ENCODE data around the gene PACRG. TPM values are rescaled to one million over a fixed set of nuclear protein-coding genes. Genes with fewer than 3 reads are reported as not detected.

The PACRG gene
- total RNA-seq, 1 donor from 2014 or later: 8.2 TPM

GRCh38 chr6:163195721-163196691 lies 468.2 kb downstream of the PACRG start:
- ATAC-seq (no peak), DNase-seq (no peak)
- intact Hi-C loops (cut with micrococcal nuclease): no loop called here

DNA sequence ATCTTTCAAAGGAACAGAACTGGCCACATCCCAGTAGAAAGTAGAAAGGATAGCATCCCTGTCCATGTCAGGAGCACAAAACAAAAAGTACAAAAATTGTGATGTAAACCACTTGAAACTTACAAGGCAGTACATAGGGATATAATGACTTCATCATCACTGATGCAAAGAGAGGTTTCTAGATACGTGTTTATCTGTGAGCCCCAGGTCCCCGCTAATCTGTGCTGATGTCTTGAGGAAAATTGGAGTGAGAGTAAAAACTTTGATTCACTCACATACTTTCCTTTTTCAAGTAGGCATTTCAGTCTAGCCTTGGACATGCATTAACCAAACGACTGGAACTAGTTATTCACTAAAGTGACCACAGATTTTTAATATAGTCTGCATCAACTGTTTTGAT lies 470.1 kb downstream of the PACRG start:
- no peak for ATAC-seq
- intact Hi-C loops (cut with micrococcal nuclease): no loop called here
- no peak for DNase-seq

DNA sequence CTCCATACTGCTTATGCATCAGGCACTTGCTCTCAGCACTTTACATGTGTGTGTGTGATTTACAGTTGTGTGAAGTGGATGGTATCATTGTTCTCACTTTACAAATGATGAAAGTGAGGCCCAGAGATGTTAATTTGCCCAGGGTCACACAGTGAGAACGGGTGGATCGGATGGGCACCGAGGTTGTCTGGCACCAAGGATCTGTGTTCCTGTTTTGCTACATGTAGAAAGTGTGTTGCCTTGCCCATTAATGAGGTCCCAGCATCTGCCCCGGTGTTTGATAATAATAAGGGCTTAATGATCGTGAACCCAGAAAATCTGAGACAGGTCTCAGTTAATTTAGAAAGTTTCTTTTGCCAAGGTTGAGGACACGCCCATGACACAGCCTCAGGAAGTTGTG lies 470.6 kb downstream of the PACRG start:
- intact Hi-C loops (cut with micrococcal nuclease): no loop called here
- ATAC-seq (no peak), DNase-seq (no peak)

GRCh38 chr6:163199371-163199770 lies 471.6 kb downstream of the PACRG start:
- intact Hi-C loops (cut with micrococcal nuclease): no loop called here
- DNase-seq (no peak), ATAC-seq (no peak)

DNA sequence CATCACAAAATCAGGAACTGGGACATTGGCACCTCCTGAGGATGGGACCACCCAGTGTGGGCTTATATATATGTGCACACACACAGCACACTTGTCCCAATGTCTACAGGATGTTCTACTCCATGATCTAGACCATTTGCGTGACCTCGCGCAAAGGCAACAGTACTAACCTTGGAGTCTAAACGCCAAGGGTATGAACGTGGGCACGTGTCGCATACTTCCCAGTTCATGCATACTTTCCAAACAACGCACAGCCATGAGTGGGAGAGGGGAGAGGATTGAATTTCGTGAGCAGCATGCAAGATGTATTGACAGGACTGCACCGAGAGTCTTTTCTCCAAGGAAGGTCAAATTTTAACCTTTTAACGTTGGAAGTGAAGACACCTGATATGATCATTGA lies 472.5 kb downstream of the PACRG start:
- DNase-seq (no peak), ATAC-seq (no peak)
- intact Hi-C loops (cut with micrococcal nuclease): no loop called here

- no peak for ATAC-seq
- intact Hi-C loops (cut with micrococcal nuclease): no loop called here
- no peak for DNase-seq
Observed at GRCh38 chr6:163200694-163201093, 472.9 kb downstream of the PACRG start.

DNA sequence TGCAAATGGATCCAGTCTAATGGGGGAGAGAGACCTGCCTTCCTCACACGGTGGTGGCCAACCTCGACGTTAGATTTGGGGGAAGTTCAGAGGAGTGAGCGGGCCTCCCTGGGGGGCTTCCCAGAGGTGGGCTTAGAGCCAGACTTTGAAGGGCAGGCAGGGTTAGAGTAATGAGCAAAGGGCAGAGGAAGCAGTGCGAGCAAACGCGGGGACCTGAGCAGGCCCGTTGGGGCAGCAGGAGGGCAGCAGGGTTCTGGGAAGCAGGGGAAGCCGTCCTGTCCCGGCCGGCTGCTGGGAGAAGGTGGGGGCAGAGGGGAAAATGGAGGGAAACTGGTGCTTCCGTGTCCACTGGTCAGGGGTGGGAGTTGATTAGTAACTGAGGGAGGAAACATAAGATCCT lies 474.1 kb downstream of the PACRG start:
- no peak for ATAC-seq
- no peak for DNase-seq
- intact Hi-C loops (cut with micrococcal nuclease): no loop called here

DNA sequence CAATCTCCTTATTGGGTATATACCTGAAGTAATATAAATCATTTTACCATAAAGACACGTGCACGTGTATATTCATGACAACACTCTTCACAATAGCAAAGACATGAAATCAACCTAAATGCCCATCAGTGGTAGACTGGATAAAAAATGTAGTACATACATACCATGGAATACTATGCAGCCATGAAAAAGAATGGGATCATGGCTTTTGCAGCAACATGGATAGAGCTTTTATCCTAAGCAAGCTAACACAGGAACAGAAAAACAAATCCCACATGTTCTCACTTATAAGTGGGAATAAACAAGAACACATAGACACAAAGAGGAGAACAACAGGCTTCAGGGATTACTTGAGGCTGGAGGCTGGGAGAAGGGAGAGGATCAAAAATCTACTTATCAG lies 478.4 kb downstream of the PACRG start:
- intact Hi-C loops (cut with micrococcal nuclease): no loop called here
- ATAC-seq (no peak), DNase-seq (no peak)

GRCh38 chr6:163207431-163208383 lies 479.9 kb downstream of the PACRG start:
- ATAC-seq (no peak), DNase-seq (no peak)
- intact Hi-C loops (cut with micrococcal nuclease): no loop called here

DNA sequence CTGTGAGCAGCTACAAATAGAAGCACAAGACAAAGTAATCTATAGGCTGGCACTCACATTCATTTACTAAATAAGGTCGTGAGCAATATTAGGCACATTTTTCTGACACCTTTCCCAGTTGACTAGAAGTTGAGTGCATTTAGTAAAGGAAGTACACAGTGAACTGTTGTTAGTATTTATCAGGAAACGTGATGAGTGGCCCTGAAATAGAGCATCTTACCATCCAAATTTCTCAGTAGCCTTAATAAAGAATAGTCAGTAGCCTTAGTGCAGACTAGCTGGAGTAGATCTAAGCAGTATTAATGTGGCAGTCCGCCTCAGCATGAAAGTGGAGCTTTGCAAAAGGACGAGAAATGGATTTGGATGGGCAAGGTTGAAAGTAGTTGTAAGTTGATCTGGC lies 481.2 kb downstream of the PACRG start:
- intact Hi-C loops (cut with micrococcal nuclease): no loop called here
- DNase-seq: no peak

DNA sequence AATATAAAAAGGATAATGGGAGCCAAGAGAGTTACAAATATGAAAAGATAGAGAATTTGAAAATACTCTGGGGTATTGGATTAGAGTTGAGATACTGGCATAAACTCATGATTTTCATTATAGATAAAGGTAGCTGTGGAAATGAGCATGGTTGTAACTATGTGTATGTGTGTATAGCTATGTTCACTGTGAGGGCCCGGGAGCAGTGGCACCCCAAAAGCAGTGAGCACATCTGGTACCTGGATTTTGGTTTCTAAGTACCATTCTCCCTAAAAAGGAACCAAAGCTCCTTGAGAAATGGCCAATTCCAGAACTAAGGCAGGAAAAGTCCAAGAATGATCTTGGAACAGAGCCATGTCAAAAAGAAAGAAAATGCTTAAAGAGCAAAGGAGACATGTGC lies 484.3 kb downstream of the PACRG start:
- no peak for DNase-seq
- ATAC-seq: no peak
- intact Hi-C loops (cut with micrococcal nuclease): no loop called here

More for the DNA sequence above, 481.2 kb downstream of the PACRG start:
- peak; percentile 98 for ATAC-seq

DNA sequence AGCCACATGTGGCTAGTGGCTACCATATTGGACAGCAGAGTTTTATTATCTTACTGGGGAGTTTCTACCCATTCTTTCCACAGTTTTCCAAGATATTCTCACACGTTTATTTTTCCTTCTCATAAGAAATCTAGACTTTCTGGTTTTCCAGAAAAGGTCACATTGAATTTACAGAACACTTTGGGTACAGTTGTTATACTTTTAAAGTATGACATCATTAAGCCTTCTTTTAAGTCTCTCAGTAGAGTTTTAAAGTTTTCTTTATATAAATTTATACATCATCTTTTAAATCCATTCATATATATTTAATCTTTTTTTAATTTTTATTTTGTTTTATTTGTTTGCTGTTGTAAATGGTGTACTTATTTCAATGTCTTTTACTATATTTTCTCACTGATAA lies 486.5 kb downstream of the PACRG start:
- intact Hi-C loops (cut with micrococcal nuclease): no loop called here
- no peak for ATAC-seq
- no peak for DNase-seq

- no peak for DNase-seq
- ATAC-seq: peak; percentile 36
- intact Hi-C loops (cut with micrococcal nuclease): no loop called here
Observed at GRCh38 chr6:163218361-163218894, 490.7 kb downstream of the PACRG start.

- ATAC-seq: no peak
- intact Hi-C loops (cut with micrococcal nuclease): no loop called here
- no peak for DNase-seq
Observed at GRCh38 chr6:163226181-163226835, 498.5 kb downstream of the PACRG start.

- DNase-seq (no peak), ATAC-seq (no peak)
- intact Hi-C loops (cut with micrococcal nuclease): no loop called here
Observed at GRCh38 chr6:163226836-163227485, 499.2 kb downstream of the PACRG start.

GRCh38 chr6:163228041-163228440 lies 500.3 kb downstream of the PACRG start:
- no peak for ATAC-seq
- DNase-seq: no peak
- intact Hi-C loops (cut with micrococcal nuclease): no loop called here

DNA sequence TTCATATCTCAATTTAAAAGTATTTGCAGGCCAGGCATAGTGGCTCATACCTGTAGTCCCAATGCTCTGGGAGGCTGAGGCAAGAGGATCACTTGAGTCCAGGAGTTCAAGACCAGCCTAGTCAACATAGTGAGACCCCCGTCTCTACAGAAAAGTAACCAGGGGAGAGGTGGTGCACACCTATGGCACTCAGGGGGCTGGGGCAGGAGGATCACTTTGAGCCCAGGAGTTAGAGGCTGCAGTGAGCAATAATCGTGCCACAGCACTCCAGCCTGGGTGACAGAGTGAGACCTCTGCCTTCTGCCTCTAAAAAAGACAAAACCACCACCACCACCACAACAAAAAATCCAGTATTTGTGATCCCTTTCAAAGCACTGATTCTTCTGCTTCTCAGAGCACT lies 501.3 kb downstream of the PACRG start:
- intact Hi-C loops (cut with micrococcal nuclease): no loop called here
- DNase-seq (no peak), ATAC-seq (no peak)

DNA sequence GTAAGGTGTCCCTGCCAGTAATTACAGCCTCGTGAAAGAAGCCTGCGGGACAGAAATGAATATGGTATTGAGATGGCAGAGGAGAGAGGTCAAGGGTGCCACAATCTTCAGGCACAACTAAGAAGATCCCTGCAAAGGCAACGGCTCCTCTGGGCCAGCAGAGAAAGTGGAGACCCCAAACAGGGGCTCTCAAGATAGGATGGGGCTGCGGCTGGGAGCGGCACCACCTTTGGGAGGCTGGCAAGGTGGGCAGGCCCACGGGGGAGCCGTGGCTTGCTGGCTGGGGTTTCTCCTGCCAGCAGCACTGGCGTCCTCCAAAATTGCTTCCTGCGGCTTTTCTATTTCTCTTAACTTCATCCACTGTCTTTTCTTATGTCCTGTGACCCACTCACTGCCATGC lies 503.1 kb downstream of the PACRG start:
- DNase-seq: no peak
- intact Hi-C loops (cut with micrococcal nuclease): no loop called here
- ATAC-seq: no peak
